HCT116 (cell line): Measurements from ENCODE around the gene C2. TPM values are rescaled to one million over a fixed set of nuclear protein-coding genes. Genes with fewer than 3 reads are reported as not detected.
"Not testable (repeated sequence)": the region's sequence is repeated elsewhere in the genome, so short reads cannot be mapped to it uniquely, and the experiment has no call there.

Experiments used
- ATAC-seq: fragments of 200-7000 bp; cut with Tn5 transposase; 2 replicates; pipeline ENCODE4 v1.9.1; 2020; ENCODE audit warnings: mild to moderate bottlenecking, moderate library complexity
- BruUV-seq: library from RNA; stranded (reverse); fragments of 400-500 nt; replicated peaks from 2 replicates; lab custom pipeline; 2021; lab: Mats Ljungman, UMichigan
- CTCF ChIA-PET: fragments of 300-600 bp; sonication (Branson Sonifier 250); formaldehyde crosslinking; loops from one replicate; lab custom pipeline; 2021; ENCODE audit warnings: antibody characterized with exemption; lab: Charles Lee
- POLR2A ChIA-PET: fragments of 300-600, 350-600 bp; sonication (Branson Sonifier 250); formaldehyde crosslinking; loops from one replicate; lab custom pipeline; 2021; ENCODE audit warnings: antibody characterized with exemption; lab: Charles Lee
- RAD21 ChIA-PET, 2 experiments: fragments of 300-600 bp; sonication (Branson Sonifier 250); formaldehyde crosslinking; loops; one replicate each; lab custom pipeline; 2023; ENCODE audit warnings: low total read pairs in 2 of 2; ENCODE audit not compliant: uncharacterized antibody in 2 of 2, unreplicated experiment in 2 of 2, low non-redundant PET in 1 of 2; lab: Charles Lee
- DNase-seq: peaks from one replicate; pipeline ENCODE4 v3.0.0-alpha.2; 2010; ENCODE audit warnings: low read depth, low spot score
- H2AFZ ChIP-seq: fragments of 200-600 bp; shearing (Covaris generic), sonication (generic); 2 replicates; pipeline ENCODE4 v1.6.1; 2017; ENCODE audit warnings: low read depth, mixed run types, mixed read lengths, antibody characterized with exemption, low read length; ENCODE audit not compliant: poor library complexity, severe bottlenecking
- H3K27ac ChIP-seq: 2 replicates; pipeline ENCODE4 v1.5.1; 2012; ENCODE audit warnings: low read depth, low read length
- H3K27me3 ChIP-seq: fragments of 200-600 bp; sonication (generic); 2 replicates; pipeline ENCODE4 v1.6.1; 2016; ENCODE audit warnings: mixed run types, low read length, mixed read lengths; ENCODE audit not compliant: insufficient read depth
- H3K36me3 ChIP-seq, 2 experiments: fragments of 200-500 bp in 1 of 2; fragments of 200-600 bp in 1 of 2; sonication (Bioruptor generic) in 1 of 2; sonication (generic) in 1 of 2; 2 replicates each; pipeline versions ENCODE4 v1.5.1 to v1.6.1; 2014 to 2016; ENCODE audit warnings: low read length in 2 of 2, inconsistent platforms in 1 of 2, mixed read lengths in 1 of 2, mixed run types in 1 of 2; ENCODE audit not compliant: insufficient read depth in 2 of 2, control insufficient read depth in 1 of 2
- H3K4me1 ChIP-seq, 2 experiments: fragments of 200-600 bp in 1 of 2; sonication (generic) in 1 of 2; 2 replicates each; pipeline versions ENCODE4 v1.5.1 to v1.6.1; 2012 to 2017; ENCODE audit warnings: low read length in 2 of 2, inconsistent platforms in 1 of 2, mild to moderate bottlenecking in 1 of 2, mixed read lengths in 1 of 2, mixed run types in 1 of 2, moderate library complexity in 1 of 2; ENCODE audit not compliant: insufficient read depth in 2 of 2, control insufficient read depth in 1 of 2
- H3K4me2 ChIP-seq: fragments of 200-600 bp; sonication (generic); 2 replicates; pipeline ENCODE4 v1.6.1; 2017; ENCODE audit warnings: mixed run types, low read length, mixed read lengths
- H3K4me3 ChIP-seq, 2 experiments: fragments of 200-600 bp in 1 of 2; sonication (generic) in 1 of 2; replicated peaks in 1 of 2; 2 replicates each; pipeline ENCODE4 v1.5.1; 2011 to 2016; ENCODE audit warnings: low read length in 2 of 2, control low read depth in 1 of 2, low read depth in 1 of 2, mild to moderate bottlenecking in 1 of 2, mixed read lengths in 1 of 2, mixed run types in 1 of 2
- H3K79me2 ChIP-seq: fragments of 200-600 bp; sonication (generic); 2 replicates; pipeline ENCODE4 v1.6.1; 2017; ENCODE audit warnings: mild to moderate bottlenecking, mixed run types, low read length, moderate library complexity, mixed read lengths; ENCODE audit not compliant: insufficient read depth
- H3K9ac ChIP-seq: fragments of 200-600 bp; sonication (generic); 2 replicates; pipeline ENCODE4 v1.6.1; 2016; ENCODE audit warnings: low read length, mixed read lengths
- H3K9me2 ChIP-seq: fragments of 200-600 bp; sonication (generic), shearing (Covaris generic); 2 replicates; pipeline ENCODE4 v1.6.1; 2017; ENCODE audit warnings: mixed run types, mild to moderate bottlenecking, moderate library complexity; ENCODE audit not compliant: insufficient read depth
- H3K9me3 ChIP-seq, 2 experiments: fragments of 200-500 bp in 1 of 2; fragments of 200-600 bp in 1 of 2; sonication (Bioruptor generic) in 1 of 2; sonication (generic) in 1 of 2; 2 replicates each; pipeline ENCODE4 v1.6.1; 2014 to 2017; ENCODE audit warnings: low read length in 2 of 2, mixed read lengths in 2 of 2, inconsistent platforms in 1 of 2, low read depth in 1 of 2, mild to moderate bottlenecking in 1 of 2, mixed run types in 1 of 2, moderate library complexity in 1 of 2; ENCODE audit not compliant: control insufficient read depth in 1 of 2, insufficient read depth in 1 of 2
- H4K20me1 ChIP-seq: fragments of 200-600 bp; sonication (generic), shearing (Covaris generic); 2 replicates; pipeline ENCODE4 v1.6.1; 2017; ENCODE audit warnings: mixed run types, mild to moderate bottlenecking, moderate library complexity; ENCODE audit not compliant: insufficient read depth
- CEBPB ChIP-seq: IDR thresholded peaks from 2 replicates; pipeline ENCODE4 v1.6.1; 2012; ENCODE audit warnings: low read depth
- ELF1 ChIP-seq: IDR thresholded peaks from 2 replicates; pipeline ENCODE4 v1.6.1; 2012; ENCODE audit warnings: low read depth, borderline replicate concordance
- POLR2AphosphoS5 ChIP-seq: IDR thresholded peaks from 2 replicates; pipeline ENCODE4 v1.6.1; 2011; ENCODE audit warnings: mild to moderate bottlenecking, low read depth, low read length, moderate library complexity
- RAD21 ChIP-seq: IDR thresholded peaks from 2 replicates; pipeline ENCODE4 v1.6.1; 2012; ENCODE audit warnings: low read depth, mild to moderate bottlenecking
- REST ChIP-seq: IDR thresholded peaks from 2 replicates; pipeline ENCODE4 v1.6.1; 2012; ENCODE audit warnings: low read depth
- TCF7L2 ChIP-seq: IDR thresholded peaks from 2 replicates; pipeline ENCODE4 v1.7.0; 2011; ENCODE audit warnings: borderline replicate concordance, inconsistent platforms; ENCODE audit not compliant: insufficient read depth, insufficient read length; ENCODE audit errors: extremely low read depth
- intact Hi-C: fragments of 100-400 bp; cut with micrococcal nuclease; formaldehyde crosslinking; loops from 2 replicates; pipeline ENCODE4 v1.10.0; 2022
- total RNA-seq: library from RNA; stranded (reverse); gene quantifications from one replicate; pipeline ENCODE4 v1.2.1, GENCODE V29; 2021; ENCODE audit not compliant: unreplicated experiment

The C2 gene
- total RNA-seq, 1 experiment from 2014 or later = 3.1 TPM

- no peak for DNase-seq
- H3K9me3 ChIP-seq = no peaks in the 10 kb centered on the region
- intact Hi-C loops = no loop called here
- peak overlapping the region; percentile 44 for H3K4me2 ChIP-seq
- H3K36me3 ChIP-seq = no peaks in the 10 kb centered on the region
- no peaks in the 10 kb centered on the region for H3K27me3 ChIP-seq
- H3K79me2 ChIP-seq = no peaks in the 10 kb centered on the region
- no peaks in the 10 kb centered on the region for H4K20me1 ChIP-seq
- POLR2A ChIA-PET = no interaction called here
- no peak overlapping the region for H3K4me3 ChIP-seq
- TF ChIP-seq POLR2AphosphoS5 (no peak), RAD21 (no peak), TCF7L2 (no peak), ELF1 (no peak), CEBPB (no peak), REST (no peak)
- CTCF ChIA-PET = interaction anchor here (0.9 kb wide), 1 partner anchor 44 kb away, joined by 3 read pairs; no protein-coding TSS in a partner anchor
- ATAC-seq = no peak
- no peak overlapping the region for H3K9ac ChIP-seq
- no peaks in the 10 kb centered on the region for H3K9me2 ChIP-seq
- no TSS peak for BruUV-seq
- H3K4me1 ChIP-seq = peaks cover 42 to 68% of the 10 kb centered on the region in 2 experiments
- RAD21 ChIA-PET = interaction anchor here in 1 of 2 experiments (0.5 to 0.7 kb wide), 2 partner anchors 11 to 162 kb away, joined by 3 to 4 read pairs; no protein-coding TSS in a partner anchor
- no peak overlapping the region for H3K27ac ChIP-seq
- peak overlapping the region; percentile 19 for H2AFZ ChIP-seq
Observed at GRCh38 chr6:31908791-31909190, 18.7 kb upstream of the C2 start.

GRCh38 chr6:31909298-31909697 is 18.2 kb upstream of the C2 start:
- H3K27me3 ChIP-seq, H3K36me3 ChIP-seq, H3K79me2 ChIP-seq, H2AFZ ChIP-seq, H3K27ac ChIP-seq, ATAC-seq, H3K9me2 ChIP-seq, H3K4me3 ChIP-seq, DNase-seq, intact Hi-C loops, H4K20me1 ChIP-seq, H3K9me3 ChIP-seq, BruUV-seq: not testable (repeated sequence)
- Histone ChIP-seq H3K9ac (peak overlapping the region; percentile 14; the same call in 1 of the 2 replicates), H3K4me1 (peaks cover 42 to 68% of the 10 kb centered on the region in 2 experiments), H3K4me2 (peak overlapping the region; percentile 65)
- ChIA-PET CTCF (interaction anchor here (0.9 kb wide), 1 partner anchor 44 kb away, joined by 3 read pairs; no protein-coding TSS in a partner anchor), POLR2A (interaction anchor here (0.8 kb wide), 1 partner anchor 1062 kb away, joined by 3 read pairs; no protein-coding TSS in a partner anchor), RAD21 (interaction anchor here in 1 of 2 experiments (0.5 to 0.7 kb wide), 2 partner anchors 11 to 162 kb away, joined by 3 to 4 read pairs; no protein-coding TSS in a partner anchor)
